Renal pelvis (tissue), 4 donors: Measurements from ENCODE around the gene DUS4L. TPM values are rescaled to one million over a fixed set of nuclear protein-coding genes. Genes with fewer than 3 reads are reported as not detected.

ENCODE experiments used
- DNase-seq: peaks from one replicate; pipeline ENCODE4 v3.0.0-alpha.2; 2013
- polyA plus RNA-seq, 3 donors: library from polyadenylated mRNA; unstranded; fragments of 120-200 nt; gene quantifications; one replicate each; pipeline ENCODE4 v1.2.1, GENCODE V29; 2013; ENCODE audit not compliant: insufficient read length in 3 of 3

The DUS4L gene
- polyA plus RNA-seq, 3 donors: 13.1 to 18.6 (median 17.0) TPM

- DNase-seq: peak; percentile 17
Measured at GRCh38 chr7:107610323-107610722, 46.6 kb downstream of the DUS4L start.

GRCh38 chr7:107613439-107613838 is 49.7 kb downstream of the DUS4L start:
- DNase-seq: no peak

- no peak for DNase-seq
Measured at GRCh38 chr7:107613948-107614347, 50.2 kb downstream of the DUS4L start.

- DNase-seq: no peak
Measured at GRCh38 chr7:107614425-107614824, 50.7 kb downstream of the DUS4L start.

- no peak for DNase-seq
Measured at GRCh38 chr7:107615910-107616680, 52.3 kb downstream of the DUS4L start.

GRCh38 chr7:107622429-107622828 is 58.7 kb downstream of the DUS4L start:
- no peak for DNase-seq

- DNase-seq: no peak
Measured at GRCh38 chr7:107622894-107623293, 59.1 kb downstream of the DUS4L start.

GRCh38 chr7:107627002-107627401 is 63.2 kb downstream of the DUS4L start:
- DNase-seq: no peak

Other genes starting within 250 kb of the DUS4L start
- under 1 TPM; 0.13 to 0.52 (median 0.20) TPM for gene GPR22, start 93.9 kb upstream of the DUS4L start, polyA plus RNA-seq
- gene COG5, start 51 bp upstream of the DUS4L start, polyA plus RNA-seq: 10 to 100 TPM; 29.9 to 31.4 (median 30.8) TPM
- gene BCAP29, start 16.3 kb downstream of the DUS4L start, polyA plus RNA-seq: 10 to 100 TPM; 39.6 to 45.2 (median 42.4) TPM
- gene SLC26A4, start 96.9 kb downstream of the DUS4L start, polyA plus RNA-seq: 1 to 10 TPM; 1.4 to 2.8 (median 2.3) TPM
- gene CBLL1, start 180.2 kb downstream of the DUS4L start, polyA plus RNA-seq: 10 to 100 TPM; 26.8 to 32.0 (median 27.0) TPM
- under 1 TPM in 2 of 3 donors, not detected in 1; 0.10 to 0.13 TPM for gene SLC26A3, start 239.3 kb downstream of the DUS4L start, polyA plus RNA-seq